Measurements from ENCODE around the gene SPACA9.

SPACA9 gene

GRCh38 chr9:132846109-132846917 is 32.4 kb upstream of the SPACA9 start:
- no peak for FAIRE-seq

DNA sequence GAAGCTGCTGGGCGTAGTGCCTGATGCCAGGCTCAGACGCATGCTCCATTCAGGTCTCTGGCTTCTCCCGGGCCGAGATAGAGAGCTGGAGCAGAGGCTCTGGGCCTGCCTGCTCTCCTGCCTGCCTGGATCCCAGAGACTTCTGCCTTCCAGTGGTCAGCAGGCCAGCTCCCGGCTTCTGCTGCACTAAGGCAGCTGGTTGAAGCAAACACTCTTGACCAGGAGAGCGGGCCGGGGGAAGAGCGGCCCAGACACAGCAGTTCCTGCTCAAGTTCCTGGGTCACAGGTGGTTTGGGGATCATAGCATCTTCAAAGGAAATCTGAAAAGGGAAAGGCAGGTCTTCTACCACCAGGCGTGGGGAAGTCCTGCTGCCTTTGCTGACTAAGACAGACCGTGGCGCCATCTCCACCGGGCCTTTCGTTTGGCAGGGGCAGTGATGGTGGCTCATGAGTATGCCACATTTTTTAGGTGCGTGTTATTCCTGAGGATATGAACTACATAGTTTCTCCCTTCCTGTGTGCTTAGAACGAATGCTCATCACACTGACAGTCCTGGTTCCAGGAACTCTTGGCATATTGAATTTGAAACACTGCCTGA is 31.7 kb upstream of the SPACA9 start:
- TF ChIP-seq POLR2A (IDR thresholded peaks at IDR 0.05; ENCODE audit: low read depth, low read length) (no peak), PAX5 (IDR thresholded peaks at IDR 0.05; ENCODE audit: insufficient read depth, low read length, severe bottlenecking) (no peak), POU2F2 (IDR thresholded peaks at IDR 0.05; ENCODE audit: low read depth, low read length) (no peak), TAF1 (IDR thresholded peaks at IDR 0.05; ENCODE audit: low read depth, low read length) (no peak), POLR2AphosphoS5 (IDR thresholded peaks at IDR 0.05; ENCODE audit: low read depth, low read length) (no peak), SPI1 (IDR thresholded peaks at IDR 0.05; ENCODE audit: low read depth, low read length) (no peak)
- DNase-seq (ENCODE audit: insufficient read length, low spot score) (no peak), FAIRE-seq (no peak)

More at GRCh38 chr9:132846109-132846917, 32.4 kb upstream of the SPACA9 start:
- no peak for TF ChIP-seq PAX5 (IDR thresholded peaks at IDR 0.05; ENCODE audit: insufficient read depth, low read length, severe bottlenecking)
- no peak for TF ChIP-seq POLR2AphosphoS5 (IDR thresholded peaks at IDR 0.05; ENCODE audit: low read depth, low read length)
- DNase-seq (ENCODE audit: insufficient read length, low spot score): no peak

GRCh38 chr9:132849185-132849706 is 29.5 kb upstream of the SPACA9 start:
- TF ChIP-seq TAF1 (IDR thresholded peaks at IDR 0.05; ENCODE audit: low read depth, low read length) (no peak), POU2F2 (IDR thresholded peaks at IDR 0.05; ENCODE audit: low read depth, low read length) (no peak), POLR2A (IDR thresholded peaks at IDR 0.05; ENCODE audit: low read depth, low read length) (no peak), SPI1 (IDR thresholded peaks at IDR 0.05; ENCODE audit: low read depth, low read length) (no peak), PAX5 (IDR thresholded peaks at IDR 0.05; ENCODE audit: insufficient read depth, low read length, severe bottlenecking) (no peak), POLR2AphosphoS5 (IDR thresholded peaks at IDR 0.05; ENCODE audit: low read depth, low read length) (no peak)
- no peak for FAIRE-seq
- no peak for DNase-seq (ENCODE audit: insufficient read length, low spot score)

GRCh38 chr9:132853482-132853881 is 25.2 kb upstream of the SPACA9 start:
- FAIRE-seq: no peak
- DNase-seq (ENCODE audit: insufficient read length, low spot score): no peak
- no peak for TF ChIP-seq POU2F2 (IDR thresholded peaks at IDR 0.05; ENCODE audit: low read depth, low read length)
- no peak for TF ChIP-seq SPI1 (IDR thresholded peaks at IDR 0.05; ENCODE audit: low read depth, low read length)
- TF ChIP-seq TAF1 (IDR thresholded peaks at IDR 0.05; ENCODE audit: low read depth, low read length): no peak
- TF ChIP-seq PAX5 (IDR thresholded peaks at IDR 0.05; ENCODE audit: insufficient read depth, low read length, severe bottlenecking): no peak
- TF ChIP-seq POLR2A (IDR thresholded peaks at IDR 0.05; ENCODE audit: low read depth, low read length): no peak
- no peak for TF ChIP-seq POLR2AphosphoS5 (IDR thresholded peaks at IDR 0.05; ENCODE audit: low read depth, low read length)

DNA sequence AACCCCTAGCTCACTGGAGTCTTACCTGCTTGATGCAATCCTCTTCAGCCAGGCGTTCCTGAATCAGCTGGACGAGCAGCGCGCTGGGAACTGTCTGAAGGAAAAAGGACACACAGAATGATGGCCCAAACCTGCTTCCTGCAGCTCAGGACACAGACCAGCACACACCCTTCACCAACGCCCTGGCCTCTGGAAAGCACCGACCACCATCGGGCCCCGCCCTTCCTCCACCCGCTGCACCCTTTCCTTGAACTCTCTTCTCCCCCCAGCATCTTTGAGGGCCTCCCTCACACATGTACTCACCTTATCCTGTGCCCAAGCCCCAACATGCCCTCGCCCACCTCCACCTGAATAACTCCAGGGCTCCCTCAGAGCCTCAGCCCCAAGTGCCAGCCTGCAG is 23.9 kb upstream of the SPACA9 start:
- FAIRE-seq (no peak), DNase-seq (ENCODE audit: insufficient read length, low spot score) (no peak)
- no peak for TF ChIP-seq PAX5 (IDR thresholded peaks at IDR 0.05; ENCODE audit: insufficient read depth, low read length, severe bottlenecking)

DNA sequence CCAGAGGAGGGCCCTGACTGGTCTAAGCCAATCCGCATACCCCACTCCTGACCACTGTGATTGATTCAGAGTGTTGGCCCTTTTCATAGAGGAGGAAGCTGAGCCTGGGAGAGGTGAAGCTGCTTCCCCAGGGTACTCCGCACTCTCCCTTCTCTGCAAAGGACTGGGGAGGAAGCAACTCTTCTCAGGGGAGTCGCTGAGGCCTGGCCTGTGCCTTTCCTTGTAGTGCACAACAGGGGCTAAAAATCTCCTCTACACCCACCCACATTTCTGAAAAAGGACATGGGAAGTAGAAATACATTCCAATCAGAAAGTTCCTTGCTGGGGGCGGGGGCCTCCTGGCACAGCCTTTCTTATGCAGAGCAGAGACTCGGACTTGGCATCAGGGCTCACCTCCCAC is 22.8 kb upstream of the SPACA9 start:
- FAIRE-seq (no peak), DNase-seq (ENCODE audit: insufficient read length, low spot score) (no peak)
- no peak for TF ChIP-seq TAF1 (IDR thresholded peaks at IDR 0.05; ENCODE audit: low read depth, low read length)

DNA sequence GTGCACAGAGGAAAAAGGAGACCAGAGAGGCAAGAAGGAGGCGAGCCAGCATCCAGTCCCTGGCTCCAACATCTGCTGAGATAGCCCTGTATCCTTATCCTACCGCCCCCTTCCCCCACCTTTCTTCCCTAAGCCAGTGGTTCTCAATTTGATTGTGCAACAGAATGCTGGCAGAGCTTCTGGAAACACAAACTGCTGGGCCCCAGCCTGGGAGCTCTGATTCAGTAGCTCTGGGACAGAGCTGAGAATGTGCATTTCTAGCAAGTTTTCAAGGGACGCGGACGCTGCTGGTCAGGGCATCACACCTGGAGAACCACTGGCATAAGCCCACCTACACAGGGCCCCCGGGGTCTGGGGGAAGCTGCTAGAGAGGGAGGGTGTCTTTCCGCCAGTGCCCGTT is 21.7 kb upstream of the SPACA9 start:
- TF ChIP-seq POLR2AphosphoS5 (IDR thresholded peaks at IDR 0.05; ENCODE audit: low read depth, low read length): no peak
- TF ChIP-seq POU2F2 (IDR thresholded peaks at IDR 0.05; ENCODE audit: low read depth, low read length): no peak
- no peak for TF ChIP-seq PAX5 (IDR thresholded peaks at IDR 0.05; ENCODE audit: insufficient read depth, low read length, severe bottlenecking)
- TF ChIP-seq POLR2A (IDR thresholded peaks at IDR 0.05; ENCODE audit: low read depth, low read length): no peak
- TF ChIP-seq SPI1 (IDR thresholded peaks at IDR 0.05; ENCODE audit: low read depth, low read length): no peak
- no peak for TF ChIP-seq TAF1 (IDR thresholded peaks at IDR 0.05; ENCODE audit: low read depth, low read length)
- FAIRE-seq (no peak), DNase-seq (ENCODE audit: insufficient read length, low spot score) (no peak)

- TF ChIP-seq TAF1 (IDR thresholded peaks at IDR 0.05; ENCODE audit: low read depth, low read length) (no peak), POLR2A (IDR thresholded peaks at IDR 0.05; ENCODE audit: low read depth, low read length) (no peak)
- DNase-seq (ENCODE audit: insufficient read length, low spot score) (no peak), FAIRE-seq (no peak)
Observed at GRCh38 chr9:132857616-132858342, 20.9 kb upstream of the SPACA9 start.

- FAIRE-seq: no peak
- TF ChIP-seq TAF1 (IDR thresholded peaks at IDR 0.05; ENCODE audit: low read depth, low read length) (no peak), POLR2A (IDR thresholded peaks at IDR 0.05; ENCODE audit: low read depth, low read length) (no peak), PAX5 (IDR thresholded peaks at IDR 0.05; ENCODE audit: insufficient read depth, low read length, severe bottlenecking) (no peak), POLR2AphosphoS5 (IDR thresholded peaks at IDR 0.05; ENCODE audit: low read depth, low read length) (no peak), SPI1 (IDR thresholded peaks at IDR 0.05; ENCODE audit: low read depth, low read length) (no peak), POU2F2 (IDR thresholded peaks at IDR 0.05; ENCODE audit: low read depth, low read length) (no peak)
- DNase-seq (ENCODE audit: insufficient read length, low spot score): no peak
Observed at GRCh38 chr9:132858751-132859150, 19.9 kb upstream of the SPACA9 start.

- FAIRE-seq: no peak
- TF ChIP-seq TAF1 (IDR thresholded peaks at IDR 0.05; ENCODE audit: low read depth, low read length): no peak
- DNase-seq (ENCODE audit: insufficient read length, low spot score): no peak
Observed at GRCh38 chr9:132861666-132862065, 17.0 kb upstream of the SPACA9 start.

Data from GM12891 (cell line).